Astrocyte of the cerebellum (primary cell): ENCODE data around the gene AHSG.

Experiments used
- DNase-seq: peaks from one replicate; pipeline ENCODE4 v3.0.0-alpha.2; 2011; ENCODE audit warnings: low read depth
- H3K4me3 ChIP-seq: 2 replicates; pipeline ENCODE4 v1.5.1; 2011; ENCODE audit warnings: mild to moderate bottlenecking, low read depth, low read length, moderate library complexity
- in situ Hi-C: cut with HindIII; loops from 2 replicates; pipeline ENCODE4 v1.10.0; 2017; ENCODE audit warnings: low sequenced_read_pairs
- TF ChIP-seq, protein P1 (sequence below): IDR thresholded peaks from 2 replicates; pipeline ENCODE4 v1.5.1; 2012; ENCODE audit warnings: low read length, low read depth, moderate library complexity, mild to moderate bottlenecking; ENCODE audit errors: missing control alignments

Gene AHSG

DNA sequence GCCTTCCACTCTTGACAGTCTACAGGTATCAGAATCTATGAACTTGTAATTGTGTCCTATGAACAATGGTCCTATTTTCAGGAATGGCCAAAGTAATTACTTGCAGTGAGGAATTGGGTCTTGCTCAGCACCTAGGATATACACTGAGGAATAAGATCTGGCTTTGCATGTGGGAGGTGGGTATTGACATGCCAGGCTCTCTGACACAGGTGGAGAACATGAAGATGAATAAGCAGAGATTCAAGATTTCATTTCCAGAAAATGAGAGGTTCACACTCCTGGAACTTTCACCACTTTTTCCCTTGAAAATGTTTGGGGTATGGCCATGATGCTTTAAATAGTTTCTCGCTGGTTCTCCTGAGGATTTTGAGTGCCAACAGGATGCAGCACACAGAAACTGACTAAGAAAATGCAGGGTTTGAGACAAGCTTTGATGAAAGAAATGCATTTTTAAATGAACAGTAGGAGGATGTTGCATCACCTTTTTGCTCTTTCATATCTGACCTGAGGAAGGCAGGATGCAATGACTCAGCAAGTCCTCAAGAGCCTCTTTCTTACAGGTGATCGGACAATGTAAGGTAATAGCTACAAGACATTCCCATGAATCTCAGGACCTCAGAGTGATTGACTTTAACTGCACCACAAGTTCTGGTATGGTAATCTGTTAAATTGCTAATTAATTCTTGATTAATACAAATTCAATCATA is 56.7 kb downstream of the AHSG start:
- DNase-seq: no peak
- TF ChIP-seq, protein P1, sequence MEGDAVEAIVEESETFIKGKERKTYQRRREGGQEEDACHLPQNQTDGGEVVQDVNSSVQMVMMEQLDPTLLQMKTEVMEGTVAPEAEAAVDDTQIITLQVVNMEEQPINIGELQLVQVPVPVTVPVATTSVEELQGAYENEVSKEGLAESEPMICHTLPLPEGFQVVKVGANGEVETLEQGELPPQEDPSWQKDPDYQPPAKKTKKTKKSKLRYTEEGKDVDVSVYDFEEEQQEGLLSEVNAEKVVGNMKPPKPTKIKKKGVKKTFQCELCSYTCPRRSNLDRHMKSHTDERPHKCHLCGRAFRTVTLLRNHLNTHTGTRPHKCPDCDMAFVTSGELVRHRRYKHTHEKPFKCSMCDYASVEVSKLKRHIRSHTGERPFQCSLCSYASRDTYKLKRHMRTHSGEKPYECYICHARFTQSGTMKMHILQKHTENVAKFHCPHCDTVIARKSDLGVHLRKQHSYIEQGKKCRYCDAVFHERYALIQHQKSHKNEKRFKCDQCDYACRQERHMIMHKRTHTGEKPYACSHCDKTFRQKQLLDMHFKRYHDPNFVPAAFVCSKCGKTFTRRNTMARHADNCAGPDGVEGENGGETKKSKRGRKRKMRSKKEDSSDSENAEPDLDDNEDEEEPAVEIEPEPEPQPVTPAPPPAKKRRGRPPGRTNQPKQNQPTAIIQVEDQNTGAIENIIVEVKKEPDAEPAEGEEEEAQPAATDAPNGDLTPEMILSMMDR: no peak
- in situ Hi-C loops: no loop called here
- H3K4me3 ChIP-seq: no peak overlapping the region

DNA sequence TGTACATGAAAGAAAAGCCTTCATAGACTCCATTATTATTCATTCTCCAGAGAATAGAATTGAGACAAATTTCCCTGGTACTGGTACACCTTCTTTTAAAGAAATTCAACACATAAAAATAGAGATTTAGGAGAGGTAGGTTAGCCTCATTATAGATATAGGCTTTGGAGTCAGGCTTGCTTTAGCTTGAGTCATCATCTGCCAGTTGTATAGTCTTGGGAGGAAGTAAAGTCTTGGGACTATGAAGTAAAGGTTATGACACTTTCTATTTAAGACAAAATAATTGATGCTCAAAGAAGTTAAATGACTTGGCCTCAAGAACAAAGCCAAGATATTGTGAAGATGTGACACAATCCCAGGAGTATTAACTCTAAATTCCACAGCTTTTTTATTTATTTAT is 57.3 kb downstream of the AHSG start:
- in situ Hi-C loops: no loop called here
- H3K4me3 ChIP-seq: no peak overlapping the region
- TF ChIP-seq, protein P1: no peak
- no peak for DNase-seq
